Keratinocyte (primary cell): Measurements from ENCODE around the gene MAST2. TPM values are rescaled to one million over a fixed set of nuclear protein-coding genes. Genes with fewer than 3 reads are reported as not detected.

Experiments
- DNase-seq: peaks from one replicate; pipeline ENCODE4 v3.0.0-alpha.2; 2011; ENCODE audit warnings: low read depth, missing footprints, low spot score
- FAIRE-seq: peaks from 2 replicates; lab custom pipeline; 2011; peaks lifted over from hg19 to GRCh38; lab: Jason Lieb, UNC
- H2AFZ ChIP-seq: 2 replicates; pipeline ENCODE4 v1.6.0; 2012; ENCODE audit warnings: low read length, control low read depth, inconsistent platforms; ENCODE audit not compliant: control insufficient read depth
- H3K27ac ChIP-seq: 2 replicates; pipeline ENCODE4 v1.5.1; 2011; ENCODE audit warnings: low read length; ENCODE audit not compliant: control insufficient read depth, insufficient read depth
- H3K27me3 ChIP-seq: 3 replicates; pipeline ENCODE4 v1.6.0; 2011; ENCODE audit warnings: low read length; ENCODE audit not compliant: control insufficient read depth, insufficient read depth; ENCODE audit errors: extremely low read depth
- H3K36me3 ChIP-seq, 2 experiments: 2 replicates in 1 of 2; 3 replicates in 1 of 2; pipeline ENCODE4 v1.5.1; 2011; ENCODE audit warnings: low read length in 2 of 2, mild to moderate bottlenecking in 1 of 2; ENCODE audit not compliant: control insufficient read depth in 2 of 2, insufficient read depth in 2 of 2; ENCODE audit errors: extremely low read depth in 1 of 2
- H3K4me1 ChIP-seq: 3 replicates; pipeline ENCODE4 v1.5.1; 2011; ENCODE audit warnings: low read length; ENCODE audit not compliant: control insufficient read depth, insufficient read depth; ENCODE audit errors: extremely low read depth
- H3K4me2 ChIP-seq: 3 replicates; pipeline ENCODE4 v1.6.0; 2011; ENCODE audit warnings: low read depth, low read length; ENCODE audit not compliant: control insufficient read depth, insufficient read depth; ENCODE audit errors: extremely low read depth
- H3K4me3 ChIP-seq, 3 experiments: fragments of 200-600 bp in 1 of 3; sonication (generic) in 1 of 3; 2 replicates in 2 of 3; 3 replicates in 1 of 3; pipeline ENCODE4 v1.5.1; 2011 to 2016; ENCODE audit warnings: low read length in 3 of 3, mild to moderate bottlenecking in 3 of 3, control low read depth in 2 of 3, inconsistent platforms in 1 of 3, low read depth in 1 of 3, mixed read lengths in 1 of 3, mixed run types in 1 of 3, moderate library complexity in 1 of 3; ENCODE audit not compliant: control insufficient read depth in 2 of 3, insufficient read depth in 2 of 3; ENCODE audit errors: extremely low read depth in 1 of 3
- H3K79me2 ChIP-seq: 2 replicates; pipeline ENCODE4 v1.6.0; 2012; ENCODE audit warnings: low read length; ENCODE audit not compliant: control insufficient read depth, insufficient read depth
- H3K9ac ChIP-seq: 3 replicates; pipeline ENCODE4 v1.6.0; 2011; ENCODE audit warnings: low read length; ENCODE audit not compliant: control insufficient read depth, insufficient read depth; ENCODE audit errors: extremely low read depth
- H3K9me1 ChIP-seq: 3 replicates; pipeline ENCODE4 v1.6.0; 2011; ENCODE audit warnings: low read length; ENCODE audit not compliant: control insufficient read depth, insufficient read depth; ENCODE audit errors: extremely low read depth
- H3K9me3 ChIP-seq: 2 replicates; pipeline ENCODE4 v1.5.1; 2012; ENCODE audit warnings: low read depth, low read length; ENCODE audit not compliant: control insufficient read depth
- H4K20me1 ChIP-seq: 3 replicates; pipeline ENCODE4 v1.6.0; 2011; ENCODE audit warnings: low read length; ENCODE audit not compliant: control insufficient read depth, insufficient read depth; ENCODE audit errors: extremely low read depth
- CTCF ChIP-seq, 3 experiments: IDR thresholded peaks in 1 of 3; conservative IDR thresholded peaks in 1 of 3; optimal IDR thresholded peaks in 1 of 3; 2 replicates in 2 of 3; 3 replicates in 1 of 3; pipeline versions ENCODE3 to v1.5.1; 2011; ENCODE audit warnings: low read length in 3 of 3, mild to moderate bottlenecking in 3 of 3, moderate library complexity in 2 of 3, control low read depth in 1 of 3, inconsistent platforms in 1 of 3; ENCODE audit not compliant: insufficient read depth in 2 of 3; ENCODE audit errors: extremely low read depth in 1 of 3
- EZH2 ChIP-seq: IDR thresholded peaks from one replicate; pipeline ENCODE4 v1.6.1; 2012; ENCODE audit warnings: inconsistent platforms, mild to moderate bottlenecking, low read length, moderate library complexity
- dilution Hi-C: fragments of 300-500 bp; cut with MboI; formaldehyde crosslinking; loops from one replicate; pipeline ENCODE4 v1.7.0; 2020; ENCODE audit warnings: low sequenced_read_pairs; ENCODE audit not compliant: extremely low pct_ligation_motif_present
- polyA plus RNA-seq, 5 experiments: library from polyadenylated mRNA; depleted of rRNA in 3 of 5; stranded (reverse) in 3 of 5; stranded (forward) in 1 of 5; unstranded in 1 of 5; fragments of >200 nt; gene quantifications; 1 replicate in 1 of 5; 2 replicates in 3 of 5; 3 replicates in 1 of 5; pipeline versions ENCODE4 v1.2.1 to v1.2.3, GENCODE V29; 2011 to 2012; ENCODE audit warnings: missing spikeins in 2 of 5, low read depth in 1 of 5, low replicate concordance in 1 of 5

Gene MAST2
- polyA plus RNA-seq, 1 donor (not counting 4 experiments of a cell fraction or from before 2014, with no cell fraction given) = 12.2 TPM

- H3K9me3 ChIP-seq = no peaks in the 10 kb centered on the region
- H3K4me1 ChIP-seq = no peaks in the 10 kb centered on the region
- no peaks in the 10 kb centered on the region for H3K9me1 ChIP-seq
- H2AFZ ChIP-seq = no peak overlapping the region
- DNase-seq = no peak
- H3K36me3 ChIP-seq = no peaks in the 10 kb centered on the region
- no peak for FAIRE-seq
- no peak for TF ChIP-seq CTCF (optimal IDR thresholded peaks at IDR 0.05 in 1 of 3, IDR thresholded peaks at IDR 0.05 in 1 of 3, conservative IDR thresholded peaks at IDR 0.05 in 1 of 3; ENCODE audit: extremely low read depth in 1 of 3, insufficient read depth in 2 of 3, low read length in 3 of 3)
- TF ChIP-seq EZH2 = no peak
- dilution Hi-C loops = no loop called here
- H3K79me2 ChIP-seq = no peaks in the 10 kb centered on the region
- H3K4me2 ChIP-seq = no peak overlapping the region
- no peaks in the 10 kb centered on the region for H4K20me1 ChIP-seq
- H3K27me3 ChIP-seq = no peaks in the 10 kb centered on the region
- no peak overlapping the region for H3K9ac ChIP-seq
- no peak overlapping the region for H3K27ac ChIP-seq
- H3K4me3 ChIP-seq = no peak overlapping the region
Measured at GRCh38 chr1:45886229-45886628, 82.8 kb downstream of the MAST2 start.

GRCh38 chr1:45887156-45887842, 83.9 kb downstream of the MAST2 start:
- dilution Hi-C loops = no loop called here
- H3K9me3 ChIP-seq = no peaks in the 10 kb centered on the region
- DNase-seq (no peak), FAIRE-seq (no peak)
- H4K20me1 ChIP-seq = no peaks in the 10 kb centered on the region
- H3K79me2 ChIP-seq = no peaks in the 10 kb centered on the region
- H2AFZ ChIP-seq = no peak overlapping the region
- no peaks in the 10 kb centered on the region for H3K27me3 ChIP-seq
- H3K9ac ChIP-seq = no peak overlapping the region
- TF ChIP-seq CTCF (optimal IDR thresholded peaks at IDR 0.05 in 1 of 3, IDR thresholded peaks at IDR 0.05 in 1 of 3, conservative IDR thresholded peaks at IDR 0.05 in 1 of 3; ENCODE audit: extremely low read depth in 1 of 3, insufficient read depth in 2 of 3, low read length in 3 of 3) (no peak), EZH2 (no peak)
- no peak overlapping the region for H3K27ac ChIP-seq
- no peaks in the 10 kb centered on the region for H3K36me3 ChIP-seq
- H3K9me1 ChIP-seq = no peaks in the 10 kb centered on the region
- peaks cover 7% of the 10 kb centered on the region for H3K4me1 ChIP-seq
- no peak overlapping the region for H3K4me3 ChIP-seq
- H3K4me2 ChIP-seq = no peak overlapping the region
